HG02642 (cell line): ENCODE data around the gene PANK1.

Source experiments
- ATAC-seq: cut with Tn5 transposase; IDR thresholded peaks from one replicate; pipeline ENCODE4 v1.9.1; 2021; ENCODE audit warnings: mild to moderate bottlenecking; ENCODE audit not compliant: unreplicated experiment, poor library complexity

Gene PANK1

DNA sequence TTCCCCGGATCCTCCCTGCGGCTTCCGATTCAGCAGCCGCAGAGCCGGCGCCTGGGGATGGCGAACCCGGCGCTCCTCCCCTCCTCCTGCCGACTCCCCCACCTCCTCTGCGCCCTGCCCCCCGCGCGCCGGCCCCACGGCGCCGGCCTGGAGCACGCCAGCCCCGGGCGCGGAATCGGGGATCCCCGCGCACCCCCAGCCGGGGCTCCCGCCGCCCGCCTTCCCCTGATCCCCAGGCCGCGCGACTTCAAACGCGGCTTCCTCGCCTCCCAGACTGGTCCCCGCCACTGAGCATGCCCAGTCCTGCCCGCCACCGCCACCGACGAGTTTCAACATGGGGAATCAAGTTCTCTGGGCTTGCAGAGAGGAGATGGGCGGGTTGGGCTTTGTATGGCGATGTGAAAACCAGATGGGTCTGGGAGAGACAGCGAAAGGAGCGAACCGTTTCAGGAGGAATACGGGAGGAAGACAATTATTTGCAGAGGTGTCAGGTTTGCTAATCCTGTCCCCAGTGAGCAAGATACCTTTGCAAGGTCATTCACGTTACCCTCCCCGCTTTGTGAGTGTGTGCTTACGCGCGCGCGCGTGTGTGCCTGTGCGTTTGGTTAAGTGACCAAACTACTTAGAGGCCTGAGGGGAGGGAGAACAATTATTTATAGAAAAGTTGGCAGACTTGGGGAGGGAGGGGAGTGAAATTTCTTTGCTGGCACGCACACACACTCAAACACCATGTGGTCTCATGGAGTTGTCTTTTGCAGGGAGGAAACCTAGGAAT lies at the start of gene PANK1:
Gene PANK1 (minus strand): TSS at position 276 of the 775 bp plus-strand sequence. CDS start 351 bp downstream, outside the sequence.
- peak; percentile 49 for ATAC-seq

DNA sequence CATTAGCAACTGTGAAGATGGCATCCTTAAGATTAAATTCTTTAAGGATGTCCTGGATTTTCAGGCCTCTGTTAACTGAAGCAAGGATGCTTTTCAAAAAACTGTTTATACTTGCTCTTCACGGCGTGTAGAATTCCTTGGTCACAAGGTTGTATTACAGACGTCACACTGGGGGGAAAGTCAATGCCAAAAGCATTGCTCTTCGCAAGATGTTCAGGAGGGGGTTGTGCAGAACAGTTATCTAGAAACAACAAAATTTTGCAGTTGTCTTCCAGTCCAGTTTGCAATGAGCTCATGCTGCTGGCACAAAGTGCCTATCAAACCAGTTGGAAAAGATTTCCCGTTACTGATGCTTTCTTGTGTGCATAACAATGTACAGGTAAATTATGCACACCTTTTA lies 48.1 kb upstream of the PANK1 start:
- ATAC-seq, result no peak

DNA sequence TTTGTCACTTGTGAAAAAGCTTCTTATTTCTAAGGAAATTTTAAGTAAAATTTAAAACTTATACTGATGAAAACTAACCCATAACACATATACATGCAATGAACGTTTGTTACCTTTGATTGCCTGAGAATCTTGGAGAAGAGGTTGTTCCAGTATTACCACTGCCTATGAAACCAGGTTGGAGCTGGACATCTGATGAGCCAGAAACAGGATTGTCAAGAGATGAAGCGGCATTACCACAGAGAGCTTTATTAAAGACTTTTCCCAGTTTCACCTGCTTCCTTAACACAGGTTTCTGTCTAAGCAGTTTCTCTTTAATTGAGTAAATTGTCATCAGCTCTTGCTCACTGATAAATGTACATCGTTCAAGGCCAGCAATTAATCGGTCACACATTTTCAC lies 47.4 kb upstream of the PANK1 start:
- no peak for ATAC-seq

DNA sequence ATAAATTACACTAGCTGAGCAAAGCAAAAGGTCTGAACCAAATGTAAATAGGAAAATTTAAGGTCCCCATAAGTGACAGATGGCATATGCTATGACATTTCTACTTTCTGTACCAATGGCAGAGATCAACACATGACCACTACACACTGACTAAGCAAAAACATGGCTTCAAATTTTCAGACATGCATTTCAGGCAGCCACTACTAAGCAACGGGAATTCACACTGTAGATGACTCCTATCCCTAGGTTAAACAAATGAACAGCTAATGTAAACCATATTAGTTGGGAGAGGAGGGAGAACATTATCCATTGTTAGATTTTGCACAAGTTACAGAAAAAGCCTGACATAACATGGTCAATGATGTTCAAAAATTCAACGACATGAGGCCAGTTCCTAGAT lies 45.0 kb upstream of the PANK1 start:
- ATAC-seq, result no peak

DNA sequence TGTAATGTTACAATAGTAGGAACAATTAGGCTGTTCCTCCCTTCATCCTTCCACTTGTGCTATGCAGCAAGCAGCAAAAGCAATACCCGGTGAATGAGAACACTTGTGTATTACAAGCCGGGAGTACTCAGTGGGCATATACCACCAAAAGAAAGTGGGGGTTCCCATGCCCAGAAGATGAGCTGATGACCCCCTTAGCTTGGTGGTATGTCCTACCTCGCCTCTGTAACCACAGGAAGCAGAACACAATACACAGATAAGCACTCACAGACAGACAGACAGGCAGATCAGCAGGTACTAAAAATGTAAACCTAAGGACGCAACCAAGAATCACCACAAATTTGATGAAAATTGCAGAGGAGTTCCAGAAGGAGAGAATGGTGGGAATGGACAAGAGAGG lies 40.9 kb upstream of the PANK1 start:
- ATAC-seq, result no peak

DNA sequence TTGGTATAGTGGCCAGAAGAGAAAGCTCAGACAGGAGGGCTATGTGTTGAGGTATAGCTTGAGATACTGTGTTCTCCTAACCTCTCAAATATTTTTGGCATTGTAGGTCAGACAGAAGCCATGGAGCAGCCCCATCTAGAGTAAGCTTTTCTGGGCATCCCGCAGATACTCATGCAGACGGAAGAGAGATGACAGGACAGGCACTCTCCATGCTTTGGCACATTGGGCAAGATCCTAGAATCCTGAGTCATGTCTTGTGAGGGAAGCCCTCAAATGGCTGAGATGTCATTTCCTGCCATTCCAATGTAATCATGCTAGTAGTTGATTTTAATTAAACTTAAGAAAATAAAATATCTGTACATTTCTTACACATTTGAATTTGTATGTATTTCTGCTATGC lies 39.6 kb upstream of the PANK1 start:
- ATAC-seq, result no peak

DNA sequence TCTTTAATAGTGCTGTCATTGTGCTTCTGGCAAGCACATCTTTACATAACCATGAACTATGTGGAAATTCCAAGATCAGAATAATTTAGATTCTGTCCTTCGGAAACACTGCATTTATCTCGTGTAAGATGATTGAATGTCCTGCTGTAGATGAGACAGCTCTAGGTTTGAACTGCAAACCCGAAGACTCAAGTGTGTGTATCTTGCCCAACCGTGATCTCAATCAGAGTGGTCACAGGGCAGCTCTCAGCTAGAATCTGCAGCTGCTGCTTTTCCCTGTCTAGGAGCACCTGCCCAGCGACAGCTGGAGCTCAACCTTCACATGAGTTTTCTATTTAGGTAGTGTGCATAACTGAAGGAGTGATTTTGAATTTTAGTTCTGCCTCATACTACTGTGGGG lies 38.8 kb upstream of the PANK1 start:
- no peak for ATAC-seq

DNA sequence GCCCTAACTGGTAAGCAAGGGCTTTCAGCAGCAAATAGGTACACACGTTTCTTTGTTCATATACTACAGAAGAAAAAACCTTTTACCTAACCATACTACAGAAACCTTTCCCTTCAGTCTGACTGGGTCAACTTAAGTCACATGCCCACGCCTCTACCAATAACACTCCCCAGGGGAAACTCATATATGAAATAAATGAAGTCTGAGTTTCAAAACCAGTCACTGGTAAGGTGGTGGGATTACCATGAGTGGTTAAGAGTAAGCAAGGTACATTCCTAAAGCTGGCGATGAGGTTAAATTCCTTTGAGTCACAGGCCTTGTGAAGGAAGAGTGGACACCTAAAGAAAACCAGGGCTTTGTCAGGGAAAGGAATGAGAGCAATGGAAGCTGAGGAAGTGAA lies 34.9 kb upstream of the PANK1 start:
- peak; percentile 78 for ATAC-seq

DNA sequence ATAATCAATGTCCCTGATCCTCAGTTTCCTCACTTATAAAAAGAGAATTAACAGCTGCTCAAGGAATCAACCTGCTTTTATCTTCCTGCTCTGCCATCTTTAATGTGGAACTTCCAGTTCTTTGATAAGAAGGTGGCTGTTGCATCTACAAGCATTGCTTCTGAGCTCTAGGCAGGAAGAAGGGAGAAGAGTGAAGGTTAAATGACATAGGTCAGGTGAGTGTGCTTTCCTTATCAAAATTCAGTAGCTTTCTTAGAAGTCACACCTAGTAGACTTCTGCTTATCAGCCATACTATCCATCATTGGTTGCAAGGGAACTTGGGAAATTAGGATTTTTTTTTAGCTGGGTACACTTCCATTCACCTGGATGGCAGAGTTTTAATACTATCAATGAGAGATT lies 32.3 kb upstream of the PANK1 start:
- no peak for ATAC-seq

DNA sequence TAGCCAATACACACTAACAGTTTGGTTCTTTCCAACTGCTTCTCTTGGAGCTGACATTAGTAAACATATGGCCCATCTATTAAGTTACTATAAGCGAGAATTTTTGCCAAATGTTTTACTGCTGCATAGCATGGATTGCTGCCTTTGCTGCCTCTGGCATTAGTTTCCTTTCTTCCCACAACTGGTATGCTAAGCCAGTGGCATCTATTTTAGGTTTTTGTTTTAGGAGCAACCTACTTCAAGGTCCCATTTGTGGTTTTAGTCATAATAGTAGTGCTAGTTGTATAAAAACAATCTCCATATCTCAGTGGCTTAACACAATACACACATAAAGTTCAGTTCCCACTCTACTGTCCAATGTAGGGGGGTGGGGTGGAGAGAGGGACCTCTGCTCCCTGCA lies 25.9 kb upstream of the PANK1 start:
- ATAC-seq, result no peak

DNA sequence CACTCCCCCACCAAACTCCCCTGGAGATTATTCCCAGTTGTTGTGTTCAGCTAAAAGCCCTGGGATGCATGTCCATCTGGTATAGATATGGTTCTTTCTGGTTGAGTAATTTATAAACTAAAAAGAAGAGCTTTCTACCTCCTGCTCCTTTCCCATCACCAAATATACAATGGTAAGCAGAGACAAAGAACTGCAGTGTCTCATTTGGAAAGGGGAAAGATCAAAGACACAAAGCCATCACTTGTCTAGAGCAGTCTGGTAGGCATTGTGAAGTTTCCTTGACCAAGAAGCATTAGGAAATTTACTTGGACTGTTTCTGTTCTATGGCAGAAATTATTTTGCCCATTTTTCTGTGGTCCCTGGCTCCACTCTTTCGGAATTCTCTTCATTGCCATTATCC lies 24.9 kb upstream of the PANK1 start:
- no peak for ATAC-seq

DNA sequence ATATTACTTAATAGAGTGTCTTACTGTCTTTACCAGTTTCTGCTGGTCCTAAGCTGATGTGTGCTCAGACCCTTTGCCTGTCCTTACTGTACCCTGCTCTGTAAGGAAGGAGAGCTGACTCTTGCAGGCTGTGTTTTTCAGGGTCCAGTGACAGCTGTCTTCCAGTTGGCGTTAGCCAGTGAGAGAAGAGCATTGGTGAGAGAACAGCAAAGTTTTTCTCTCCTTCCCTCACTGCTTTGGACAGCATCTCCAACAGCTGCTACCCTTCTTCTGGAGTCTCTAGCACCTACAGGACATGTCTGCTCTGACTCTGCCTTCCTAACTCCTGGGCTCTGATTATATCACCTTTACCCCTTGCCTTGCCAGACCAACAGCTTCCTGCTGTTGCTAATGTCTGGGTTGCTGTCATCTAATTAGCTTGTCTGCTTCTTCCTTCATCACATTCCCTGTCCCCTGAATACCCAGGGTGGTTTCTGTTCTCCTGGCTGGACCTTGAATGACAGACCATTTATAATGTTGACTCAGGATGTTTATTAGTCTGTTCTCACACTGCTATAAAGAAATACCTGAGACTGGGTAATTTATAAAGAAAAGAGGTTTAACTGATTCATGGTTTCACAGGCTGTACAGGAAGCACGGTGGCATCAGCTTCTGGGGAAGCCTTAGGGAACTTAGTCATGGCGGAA lies 23.5 kb upstream of the PANK1 start:
- no peak for ATAC-seq

DNA sequence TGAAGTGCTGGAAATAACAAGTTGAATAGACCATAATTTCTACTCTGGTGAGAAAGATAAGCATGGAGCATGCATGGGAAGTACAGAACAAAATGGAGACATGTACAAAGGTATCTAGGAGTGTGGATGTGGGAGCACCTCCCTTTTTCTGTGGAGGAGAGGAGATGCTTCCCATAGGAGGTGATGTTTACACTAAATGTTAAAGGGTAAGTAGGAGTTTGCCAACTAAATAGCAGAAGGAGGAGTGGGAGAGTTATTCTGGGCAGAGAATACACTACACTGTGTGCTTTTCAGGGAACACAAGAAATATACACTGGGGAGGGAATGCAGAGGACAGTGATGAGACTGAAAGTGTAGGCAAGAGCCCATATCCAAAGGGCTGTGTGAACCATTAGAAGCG lies 21.1 kb upstream of the PANK1 start:
- no peak for ATAC-seq

DNA sequence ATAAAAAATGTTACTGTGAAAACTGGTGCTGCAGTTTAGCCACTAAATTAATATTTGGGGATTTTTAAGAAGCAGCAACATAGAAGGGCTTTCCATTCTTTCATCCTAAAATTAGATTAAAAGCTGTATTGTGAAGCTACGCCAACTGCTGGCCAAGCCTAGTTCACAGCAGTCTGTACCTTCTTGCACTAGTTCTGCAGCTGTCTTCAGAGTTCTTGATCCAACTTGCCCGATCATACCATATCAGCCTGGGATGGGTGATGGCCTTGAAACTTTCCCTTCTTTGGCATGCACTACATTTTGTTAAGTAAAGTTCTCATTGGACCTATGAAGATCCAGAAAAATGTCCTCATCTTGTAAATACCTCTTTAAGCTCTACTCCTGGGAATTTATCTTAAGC lies 20.3 kb upstream of the PANK1 start:
- ATAC-seq, result no peak

DNA sequence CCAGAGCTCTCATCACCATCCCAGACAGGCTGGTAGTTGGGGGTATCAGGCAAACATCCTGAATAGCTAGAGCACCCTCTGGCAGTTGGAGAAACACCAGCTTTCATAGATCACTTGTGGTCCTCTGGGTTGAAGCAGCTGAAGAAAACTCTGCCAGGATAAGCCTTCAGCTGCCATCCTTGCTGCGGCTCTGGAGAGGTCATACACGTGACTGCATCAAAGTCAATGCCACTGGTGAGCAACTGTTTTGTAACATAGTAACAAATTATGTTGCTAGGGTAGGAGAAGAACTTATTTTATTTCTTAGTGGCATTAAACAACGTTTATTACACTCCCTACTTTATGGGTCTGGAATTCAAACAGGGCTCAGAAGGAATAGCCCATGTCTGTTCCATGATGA lies 19.2 kb upstream of the PANK1 start:
- no peak for ATAC-seq

DNA sequence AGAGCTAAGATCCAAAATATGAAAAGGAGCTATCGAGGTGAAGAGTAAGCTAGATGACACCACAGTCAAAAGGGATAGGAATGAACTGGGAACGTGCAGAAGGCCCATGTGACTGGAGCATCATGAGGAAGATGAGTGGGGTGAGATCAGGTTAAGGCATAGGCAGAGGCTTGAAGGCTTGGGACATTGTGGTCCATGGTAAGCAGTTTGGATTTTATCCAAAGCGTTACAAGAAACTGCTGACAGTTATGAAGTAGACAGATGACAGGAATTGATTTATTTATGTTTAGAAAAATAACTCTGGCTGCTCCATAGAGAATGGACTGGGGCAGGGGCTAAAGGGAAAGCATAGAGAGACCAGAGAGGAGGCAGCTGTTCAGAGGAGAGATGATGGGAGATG lies 18.1 kb upstream of the PANK1 start:
- no peak for ATAC-seq

DNA sequence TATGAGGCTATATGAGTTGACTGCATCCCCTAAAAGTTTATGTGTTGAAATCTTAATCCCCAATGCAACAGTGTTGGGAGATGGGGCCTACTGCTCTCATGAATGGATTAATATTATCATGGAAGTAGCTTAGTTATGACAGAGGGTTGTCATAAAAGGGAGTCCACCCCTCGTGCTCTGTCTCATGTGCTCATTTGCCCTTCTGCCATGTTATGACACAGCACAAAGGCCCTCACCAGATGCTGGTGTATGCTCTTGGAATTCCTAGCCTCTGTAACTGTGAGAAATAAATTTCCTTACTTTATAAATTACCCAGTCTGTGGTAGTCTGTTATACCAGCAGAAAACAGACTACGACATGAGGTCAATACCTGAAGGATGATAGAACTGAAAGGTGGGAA lies 17.6 kb upstream of the PANK1 start:
- no peak for ATAC-seq

DNA sequence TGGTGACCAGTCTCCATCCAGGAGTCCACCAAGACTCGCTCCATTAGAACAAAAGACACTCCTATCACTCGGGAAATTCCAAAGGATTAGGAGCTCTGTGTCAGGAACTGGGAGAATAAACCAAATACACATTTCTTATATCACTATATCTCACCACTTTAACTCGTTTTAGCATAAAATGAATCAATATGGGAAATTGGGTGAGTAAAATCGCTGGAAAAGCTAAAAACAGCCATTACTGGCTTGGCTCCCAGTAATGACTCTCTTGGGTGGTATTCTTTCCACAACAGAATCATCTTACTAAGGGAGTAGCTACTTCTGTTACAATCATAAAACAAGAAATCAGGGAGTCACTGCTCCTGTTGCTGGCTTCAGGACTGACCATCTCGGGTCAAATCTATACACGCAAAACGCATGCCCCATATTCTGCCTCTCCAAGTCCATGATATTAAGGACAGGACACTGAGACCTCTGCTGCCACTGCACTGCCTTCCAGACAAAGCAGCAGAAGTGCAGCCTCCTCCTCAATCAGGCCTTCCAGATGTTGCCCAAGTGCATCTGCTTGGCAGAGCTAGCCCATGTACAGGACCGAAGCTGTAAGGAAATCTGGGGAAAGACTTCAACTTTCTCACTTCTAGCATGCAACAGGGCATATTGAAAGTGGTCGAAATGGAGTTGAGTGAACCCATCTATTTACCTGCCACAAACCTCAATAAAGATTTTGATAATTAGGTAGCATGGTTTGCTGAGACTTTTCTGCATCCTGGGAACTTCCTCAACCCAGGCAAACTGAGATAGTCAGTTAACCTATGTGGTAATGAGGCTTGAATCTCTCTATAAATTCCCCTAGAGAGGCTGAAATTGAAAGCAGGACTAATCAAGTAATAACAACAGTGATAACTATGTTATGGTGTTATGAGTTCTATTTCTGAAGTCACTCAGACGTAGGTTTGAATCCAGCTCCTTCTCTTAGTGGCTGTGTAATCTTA lies 14.4 kb upstream of the PANK1 start:
- ATAC-seq, result no peak

DNA sequence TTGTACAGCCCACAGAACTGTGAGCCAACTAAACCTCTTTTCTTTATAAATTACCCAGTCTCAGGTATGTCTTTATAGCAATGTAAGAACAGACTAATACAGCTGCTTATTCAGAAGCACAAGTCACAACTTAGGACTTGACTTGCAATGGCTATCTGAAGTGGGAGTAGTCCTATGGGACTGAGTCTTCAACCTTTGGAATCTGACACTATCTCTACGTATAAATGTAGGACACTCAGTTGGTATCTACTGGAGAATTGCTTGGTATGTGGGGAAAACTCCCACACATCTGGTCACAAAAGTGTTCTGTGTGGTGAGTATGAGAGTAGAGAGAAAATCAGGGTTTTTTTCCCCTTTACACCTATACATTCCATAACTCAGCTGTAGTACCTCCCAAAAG lies 12.3 kb upstream of the PANK1 start:
- no peak for ATAC-seq

DNA sequence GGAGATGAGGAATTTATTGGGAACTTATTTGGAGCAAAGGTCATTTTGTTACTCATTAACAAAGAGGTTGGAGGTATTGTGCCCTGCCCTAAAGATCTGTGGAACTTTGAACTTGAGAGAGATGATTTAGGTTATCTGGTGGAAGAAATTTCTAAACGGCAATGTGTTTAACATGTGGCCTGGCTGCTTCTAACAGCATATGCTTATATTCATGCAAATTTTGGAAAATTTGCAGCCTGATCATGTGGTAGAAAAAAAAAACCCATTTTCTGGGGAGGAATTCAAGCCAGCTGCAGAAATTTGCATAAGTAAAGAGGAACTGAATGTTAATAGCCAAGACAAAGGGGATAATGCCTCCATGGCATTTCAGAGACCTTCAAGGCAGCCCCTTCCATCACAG lies 10.7 kb upstream of the PANK1 start:
- ATAC-seq, result no peak

DNA sequence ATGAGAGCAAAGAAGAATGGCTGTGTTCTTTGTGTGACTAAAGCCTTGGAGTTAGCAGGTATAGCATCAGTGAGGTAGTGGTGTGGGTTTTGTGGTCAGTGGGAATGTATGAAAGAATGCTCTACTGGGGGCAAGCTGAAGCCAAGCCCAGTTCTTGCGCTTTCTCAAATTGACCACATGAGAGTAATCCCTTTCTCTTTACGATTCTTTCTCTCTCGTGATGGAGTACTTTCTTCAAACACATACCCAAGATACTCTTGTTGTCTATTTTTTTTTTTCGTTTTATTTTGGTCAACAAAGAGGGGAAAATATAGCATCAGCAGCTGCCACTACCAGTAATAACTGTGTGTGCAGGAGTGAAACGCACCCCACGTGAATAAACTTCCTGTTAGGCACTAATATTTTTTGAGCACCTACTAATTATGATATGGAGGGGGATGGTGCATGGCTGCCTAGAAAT lies 8.4 kb upstream of the PANK1 start:
- ATAC-seq, result peak; percentile 60
